ENCODE measurements around the gene NUBP1.
"Not testable (repeated sequence)": the region's sequence is repeated elsewhere in the genome, so short reads cannot be mapped to it uniquely, and the experiment has no call there.

NUBP1 gene

DNA sequence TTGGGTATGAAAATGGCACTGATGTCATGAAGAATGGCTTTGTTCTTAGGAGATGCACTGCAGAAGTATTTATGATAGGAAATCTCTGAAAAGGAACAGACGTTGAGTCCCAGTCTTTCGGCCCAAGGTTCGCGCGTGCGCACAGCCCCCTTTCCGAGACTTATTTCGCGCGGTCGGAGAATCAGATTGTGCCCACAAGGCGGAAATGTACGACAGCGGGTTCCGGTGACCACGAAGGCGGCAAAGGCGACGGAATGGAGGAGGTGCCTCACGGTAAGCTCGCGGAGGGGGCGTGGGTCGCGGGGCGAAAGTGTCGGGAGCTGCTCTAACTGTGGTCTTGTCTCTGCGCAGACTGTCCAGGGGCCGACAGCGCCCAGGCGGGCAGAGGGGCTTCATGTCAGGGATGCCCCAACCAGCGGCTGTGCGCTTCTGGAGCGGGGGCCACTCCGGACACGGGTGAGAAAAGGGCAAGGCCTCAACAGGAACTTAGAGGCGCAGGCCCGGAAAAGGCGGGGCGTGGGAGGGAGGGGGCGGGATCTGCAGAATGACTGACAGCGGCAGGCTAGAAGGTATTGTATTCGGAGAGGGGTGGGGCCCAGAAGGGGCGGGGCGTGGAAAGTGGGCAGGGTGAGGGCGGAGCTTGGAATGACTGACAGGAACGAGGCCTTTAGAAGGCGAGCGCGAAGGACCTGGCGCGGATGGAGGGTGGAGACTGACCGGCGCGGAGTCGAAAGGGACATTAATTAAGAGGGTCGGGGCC, at the start of gene NUBP1:
NUBP1 (plus strand) TSS at position 233 of the 760 bp plus-strand sequence; CDS start at position 255, 22 bp downstream.
- peak; percentile 92 for DNase-seq

- no peak for DNase-seq
Observed at GRCh38 chr16:10693889-10694288, 49.8 kb upstream of the NUBP1 start.

DNA sequence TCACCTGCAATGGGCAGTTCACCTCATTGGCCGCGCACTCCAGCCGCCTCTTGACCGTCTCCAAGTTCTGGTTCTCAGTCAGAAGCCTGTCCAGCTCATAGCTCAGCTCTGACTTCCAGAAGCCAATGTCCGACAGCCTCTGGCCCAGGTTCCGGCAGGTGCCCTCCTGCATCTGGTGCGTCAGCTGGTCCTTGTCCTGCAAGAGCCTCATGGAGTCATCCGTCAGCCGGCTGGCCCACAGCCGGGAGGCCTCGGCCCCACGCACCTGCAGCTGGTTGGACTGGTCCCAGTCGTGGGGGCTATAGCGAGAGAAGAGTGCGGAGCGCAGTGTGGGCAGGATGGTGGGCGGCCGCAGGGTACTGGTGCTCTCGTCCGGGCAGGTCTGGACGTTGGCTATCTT, 49.3 kb upstream of the NUBP1 start:
- DNase-seq: no peak

DNA sequence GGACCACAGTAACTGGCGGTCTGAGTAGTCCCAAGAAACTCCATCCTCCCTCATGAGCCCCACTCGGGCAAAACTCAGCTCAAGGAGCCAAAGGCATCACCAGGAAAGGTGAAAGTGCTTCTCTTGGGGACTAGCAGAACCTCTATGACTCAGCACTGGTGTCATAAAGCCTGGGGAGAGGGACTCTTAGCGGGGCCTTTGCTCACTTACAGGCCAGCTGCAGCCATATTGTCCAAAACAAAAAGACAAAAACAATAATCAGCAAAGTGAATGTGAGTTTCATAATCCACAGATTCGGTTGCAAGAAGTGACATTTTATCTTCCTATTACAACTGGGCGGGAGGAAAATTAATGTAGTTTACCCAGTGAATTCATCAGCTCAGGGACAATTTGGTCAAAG, 48.8 kb upstream of the NUBP1 start, which contains the start of gene TEKT5:
TEKT5 (minus strand) TSS at position 101 of the 400 bp plus-strand sequence; CDS start at position 44, 57 bp downstream.
- no peak for DNase-seq

- no peak for DNase-seq
Observed at GRCh38 chr16:10699756-10700155, 43.9 kb upstream of the NUBP1 start.

GRCh38 chr16:10708969-10709368, 34.7 kb upstream of the NUBP1 start:
- no peak for DNase-seq

- no peak for DNase-seq
Observed at GRCh38 chr16:10728003-10728887, 15.4 kb upstream of the NUBP1 start.

DNA sequence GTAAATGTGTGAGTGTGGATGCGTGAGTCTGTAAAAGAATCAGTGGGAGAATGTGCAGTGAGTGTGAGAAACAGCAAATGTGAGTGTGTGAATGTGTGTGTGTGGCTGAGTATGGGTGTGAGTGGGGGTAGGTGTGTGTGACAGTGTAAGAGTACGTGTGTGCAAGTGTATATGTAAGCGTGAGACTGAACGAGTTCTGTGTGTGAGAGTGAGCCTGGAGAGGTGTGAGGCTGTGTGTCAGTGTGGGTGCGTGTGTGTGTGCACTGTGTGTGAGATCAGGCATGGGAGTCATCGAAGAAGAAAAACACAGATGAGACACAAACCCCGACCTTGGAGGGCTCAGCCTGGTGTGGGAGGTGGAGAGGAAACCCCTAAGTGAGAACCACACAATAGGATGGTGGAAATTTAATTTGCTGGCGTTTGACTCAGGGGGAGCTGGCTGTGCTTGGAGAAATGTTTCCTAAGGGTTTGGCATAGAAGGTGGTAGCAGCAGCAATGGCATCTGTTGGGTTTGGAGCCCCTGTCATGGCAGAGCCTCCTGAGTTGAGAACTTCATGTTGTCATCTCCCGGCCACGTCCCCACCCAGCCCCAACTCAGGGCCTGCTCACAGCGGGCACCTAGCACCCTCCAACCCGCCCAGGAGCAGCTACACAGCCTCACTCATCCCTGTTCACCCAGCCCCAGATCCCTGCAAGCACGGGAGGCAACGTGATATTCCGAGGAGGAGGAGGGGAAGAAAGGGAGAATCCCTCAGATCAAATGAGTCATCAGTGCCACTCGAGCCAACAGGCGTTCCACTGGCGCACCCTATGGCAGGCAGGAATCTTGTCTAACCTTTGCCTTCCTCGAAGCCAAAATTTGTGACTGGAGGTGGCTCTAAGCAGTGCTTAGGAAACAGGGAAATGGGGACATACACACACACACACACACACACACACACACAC, 14.3 kb upstream of the NUBP1 start:
- DNase-seq: no peak

GRCh38 chr16:10731790-10732189, 11.9 kb upstream of the NUBP1 start:
- DNase-seq: no peak

- peak; percentile 67 for DNase-seq
Observed at GRCh38 chr16:10737068-10737625, 6.5 kb upstream of the NUBP1 start.

DNA sequence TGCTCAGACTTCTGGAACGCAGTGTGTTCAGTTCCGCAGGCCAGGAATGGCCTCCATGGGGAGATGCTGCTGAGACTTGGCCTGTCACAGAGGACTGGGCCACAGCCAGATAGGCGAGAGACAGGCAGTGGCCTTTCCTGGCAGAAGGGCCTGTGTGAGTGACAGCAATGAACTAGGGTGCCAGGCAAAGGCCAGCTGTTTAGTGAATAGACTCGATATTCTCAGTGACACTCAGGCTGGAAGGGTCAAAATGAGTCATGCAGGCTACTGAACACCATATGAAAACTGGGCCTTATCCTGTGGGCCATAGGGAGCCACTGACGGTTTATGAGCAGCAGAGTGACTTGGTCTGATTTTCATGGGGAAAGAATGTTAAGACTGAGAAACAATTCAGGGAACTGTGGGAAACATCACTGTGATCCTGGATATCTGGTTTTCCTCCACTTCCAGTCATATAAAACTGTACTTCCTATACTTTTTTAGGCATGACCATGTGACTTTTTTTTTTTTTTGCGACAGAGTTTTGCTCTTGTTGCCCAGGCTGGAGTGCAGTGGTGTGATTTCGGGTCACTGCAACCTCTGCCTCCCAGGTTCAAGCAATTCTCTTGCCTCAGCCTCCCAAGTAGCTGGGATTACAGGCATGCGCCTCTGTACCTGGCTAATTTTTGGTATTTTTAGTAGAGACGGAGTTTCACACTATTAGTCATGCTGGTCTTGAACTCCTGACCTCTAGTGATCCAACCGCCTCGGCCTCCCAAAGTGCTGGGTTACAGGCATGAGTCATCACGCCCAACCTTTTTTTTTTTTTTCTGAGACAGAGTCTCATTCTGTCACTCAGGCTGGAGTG, 5.2 kb upstream of the NUBP1 start:
- DNase-seq: no peak

DNA sequence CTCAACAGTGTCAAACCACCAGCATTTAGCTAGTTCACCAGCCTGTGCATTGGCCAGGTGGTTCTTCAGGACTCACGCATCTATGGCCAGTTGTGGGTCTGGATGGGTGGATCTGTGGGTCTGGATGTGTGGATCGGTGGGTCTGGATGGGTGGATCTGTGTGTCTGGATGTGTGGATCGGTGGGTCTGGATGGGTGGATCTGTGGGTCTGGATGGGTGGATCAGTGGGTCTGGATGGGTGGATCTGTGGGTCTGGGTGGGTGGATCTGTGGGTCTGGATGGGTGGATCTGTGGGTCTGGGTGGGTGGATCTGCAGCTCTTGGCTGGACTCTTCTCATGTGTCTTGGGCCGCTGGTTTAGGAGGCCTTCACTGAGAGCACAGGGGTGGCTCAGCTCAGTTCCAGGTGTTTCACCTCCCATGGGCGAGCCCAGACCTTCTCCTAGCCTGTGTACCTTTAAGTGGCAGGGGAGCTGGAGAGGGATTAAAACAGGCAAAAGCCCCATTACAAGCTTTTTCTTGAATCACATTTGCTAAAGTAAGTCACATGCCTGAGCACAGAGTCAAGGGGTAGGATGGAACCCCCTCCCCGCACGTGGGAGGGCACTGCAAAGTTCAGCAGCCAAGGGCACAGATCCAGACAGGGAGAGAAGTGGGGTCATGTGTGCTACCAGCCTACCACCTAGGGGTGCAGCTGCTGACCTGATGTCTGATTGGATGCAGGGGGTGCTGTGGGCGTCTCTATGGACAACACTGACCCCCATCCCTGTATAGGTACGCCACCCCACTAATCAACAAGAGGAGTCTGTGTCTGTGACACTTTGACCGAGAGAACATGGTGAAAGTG, 3.4 kb upstream of the NUBP1 start:
- no peak for DNase-seq

GRCh38 chr16:10740845-10741208, 2.8 kb upstream of the NUBP1 start:
- DNase-seq: no peak

- not testable (repeated sequence) for DNase-seq
Observed at GRCh38 chr16:10741249-10741648, 2.4 kb upstream of the NUBP1 start.

DNA sequence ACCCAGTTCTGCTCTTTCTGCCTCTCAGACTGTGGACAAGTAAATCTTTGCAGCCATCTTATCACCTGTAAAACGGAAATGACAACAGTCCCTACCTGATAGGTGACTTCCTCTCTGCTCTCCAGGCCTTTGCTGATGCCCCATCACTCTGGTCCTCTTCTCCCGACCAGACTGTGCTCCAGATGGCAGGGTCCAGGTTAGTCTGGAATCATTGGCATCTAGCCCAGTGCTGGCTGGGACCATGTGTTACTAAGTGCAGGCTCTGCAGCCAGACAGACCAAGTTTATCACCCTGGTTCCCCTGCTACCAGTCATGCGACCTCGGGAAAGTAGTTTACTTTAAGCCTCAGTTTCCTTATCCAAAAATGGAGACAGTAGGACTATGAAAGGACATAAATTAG, 1.8 kb upstream of the NUBP1 start:
- DNase-seq: no peak

GRCh38 chr16:10743227-10743609, 424 bp upstream of the NUBP1 start:
- no peak for DNase-seq

DNA sequence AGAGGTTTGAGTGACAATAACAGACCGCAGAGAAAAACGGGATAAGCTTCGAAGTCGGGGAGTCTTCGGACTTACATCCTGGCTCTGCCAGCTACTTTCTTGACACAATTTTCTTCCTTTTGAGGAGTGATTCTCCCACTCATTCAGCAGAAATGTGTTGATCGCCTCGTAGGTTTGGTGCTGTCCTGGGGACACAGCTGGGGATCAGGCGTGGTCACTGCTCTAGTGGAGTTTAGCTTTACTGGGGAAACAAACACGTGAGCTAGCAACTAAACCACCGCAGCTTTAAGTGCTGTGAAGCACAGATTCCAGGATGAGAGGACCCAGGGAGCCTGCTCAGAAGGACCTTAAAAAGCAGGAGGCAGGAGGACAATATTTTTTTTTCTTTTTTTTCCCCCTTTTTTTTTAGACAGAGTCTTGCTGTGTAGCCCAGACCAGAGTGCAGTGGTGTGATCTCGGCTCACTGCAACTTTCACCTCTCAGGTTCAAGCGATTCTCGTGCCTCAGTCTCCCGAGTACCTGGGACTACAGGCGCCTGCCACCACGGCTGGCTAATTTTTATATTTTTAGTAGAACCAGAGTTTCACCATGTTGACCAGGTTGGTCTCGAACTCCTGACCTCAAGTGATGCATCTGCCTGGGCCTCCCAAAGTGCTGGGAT, 858 bp downstream of the NUBP1 start:
- DNase-seq: no peak

- no peak for DNase-seq
Observed at GRCh38 chr16:10745841-10746240, 2.2 kb downstream of the NUBP1 start.

DNA sequence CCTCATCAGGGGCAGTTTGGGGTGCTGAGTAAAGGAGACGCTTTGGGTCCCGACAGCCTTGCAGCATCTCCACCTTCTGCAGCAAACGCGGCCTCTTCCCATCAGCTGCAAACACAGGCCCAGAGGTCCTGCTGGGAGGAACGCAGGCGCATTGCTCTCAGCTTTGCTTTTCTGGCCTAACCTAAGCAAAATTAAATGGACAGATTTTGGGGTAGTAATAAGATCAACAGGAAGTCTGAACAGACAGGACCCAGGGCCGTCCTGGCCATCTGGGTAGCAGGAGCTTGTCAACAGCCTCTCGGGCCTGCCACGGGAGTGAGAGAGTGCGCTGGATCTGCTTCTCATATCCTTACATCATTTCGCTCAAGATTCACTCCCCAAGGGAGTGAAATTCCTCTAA, 7.2 kb downstream of the NUBP1 start:
- no peak for DNase-seq

- no peak for DNase-seq
Observed at GRCh38 chr16:10751291-10751697, 7.7 kb downstream of the NUBP1 start.
